Esophagus squamous epithelium (tissue), 4 donors: ENCODE measurements around the gene VAMP2.

Experiments
- POLR2A ChIP-seq, 4 donors: fragments of 450-650 bp; IDR thresholded peaks; one replicate each; pipeline ENCODE4 v1.6.1; 2017; ENCODE audit warnings: antibody characterized with exemption in 4 of 4, mild to moderate bottlenecking in 4 of 4, moderate library complexity in 3 of 4
- TF ChIP-seq, protein P1 (sequence below), 6 experiments: fragments of 450-650 bp in 4 of 6; fragments of 200-600 bp in 2 of 6; sonication (generic) in 2 of 6; IDR thresholded peaks; one replicate each; pipeline ENCODE4 v1.5.1; 2016 to 2019; ENCODE audit warnings: antibody characterized with exemption in 6 of 6, mild to moderate bottlenecking in 4 of 6, moderate library complexity in 4 of 6

DNA sequence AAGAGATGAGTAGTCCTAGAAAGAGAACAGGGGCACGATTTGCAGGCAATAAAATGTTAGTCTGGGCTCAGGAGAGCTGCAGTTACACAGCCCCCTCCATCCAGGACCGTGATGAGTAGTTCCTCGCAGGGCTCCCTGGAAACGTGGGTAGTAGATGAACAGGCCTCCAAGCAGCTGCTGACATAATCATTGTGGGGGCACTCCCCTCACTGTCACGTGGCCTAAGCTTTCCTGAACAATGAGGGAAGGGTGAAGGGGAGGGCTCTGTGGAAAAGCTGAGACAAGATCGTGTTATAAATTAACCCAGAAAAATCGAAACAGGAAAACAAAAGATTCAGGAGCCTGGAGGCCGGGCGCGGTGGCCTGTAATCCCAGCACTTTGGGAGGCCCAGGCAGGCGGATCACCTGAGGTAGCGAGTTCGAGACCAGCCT lies 9.2 kb downstream of the VAMP2 start:
- TF ChIP-seq, protein P1, sequence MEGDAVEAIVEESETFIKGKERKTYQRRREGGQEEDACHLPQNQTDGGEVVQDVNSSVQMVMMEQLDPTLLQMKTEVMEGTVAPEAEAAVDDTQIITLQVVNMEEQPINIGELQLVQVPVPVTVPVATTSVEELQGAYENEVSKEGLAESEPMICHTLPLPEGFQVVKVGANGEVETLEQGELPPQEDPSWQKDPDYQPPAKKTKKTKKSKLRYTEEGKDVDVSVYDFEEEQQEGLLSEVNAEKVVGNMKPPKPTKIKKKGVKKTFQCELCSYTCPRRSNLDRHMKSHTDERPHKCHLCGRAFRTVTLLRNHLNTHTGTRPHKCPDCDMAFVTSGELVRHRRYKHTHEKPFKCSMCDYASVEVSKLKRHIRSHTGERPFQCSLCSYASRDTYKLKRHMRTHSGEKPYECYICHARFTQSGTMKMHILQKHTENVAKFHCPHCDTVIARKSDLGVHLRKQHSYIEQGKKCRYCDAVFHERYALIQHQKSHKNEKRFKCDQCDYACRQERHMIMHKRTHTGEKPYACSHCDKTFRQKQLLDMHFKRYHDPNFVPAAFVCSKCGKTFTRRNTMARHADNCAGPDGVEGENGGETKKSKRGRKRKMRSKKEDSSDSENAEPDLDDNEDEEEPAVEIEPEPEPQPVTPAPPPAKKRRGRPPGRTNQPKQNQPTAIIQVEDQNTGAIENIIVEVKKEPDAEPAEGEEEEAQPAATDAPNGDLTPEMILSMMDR (IDR thresholded peaks at IDR 0.05): no peak
- peak in 3 of 4 donors; percentile 25 to 69 (median 56) for TF ChIP-seq POLR2A (IDR thresholded peaks at IDR 0.05)
